K562 (cell line): Measurements from ENCODE around the gene TMEM108. TPM values are rescaled to one million over a fixed set of nuclear protein-coding genes. Genes with fewer than 3 reads are reported as not detected.

Source experiments
- ATAC-seq: fragments of 200-7000 bp; cut with Tn5 transposase; 3 replicates; pipeline ENCODE4 v1.9.1; 2020; ENCODE audit warnings: moderate library complexity
- BruUV-seq: library from RNA; stranded (reverse); fragments of 400-500 nt; replicated peaks from 2 replicates; lab custom pipeline; 2021; lab: Mats Ljungman, UMichigan
- CTCF ChIA-PET: fragments of 300-600 bp; formaldehyde crosslinking; extraction: SDS; loops from one replicate; lab custom pipeline; 2021; ENCODE audit warnings: low intra/inter-chr PET ratio; lab: Yijun Ruan, JAX
- POLR2A ChIA-PET: fragments of 300-600, 350-650 bp; sonication (Branson Sonifier 250); formaldehyde crosslinking; extraction: SDS; loops from one replicate; lab custom pipeline; 2021; ENCODE audit warnings: antibody characterized with exemption, inconsistent platforms; lab: Yijun Ruan, JAX
- DNase-seq, 4 experiments: peaks; one replicate each; pipeline versions ENCODE4 v3.0.0 to v3.0.0-alpha.2; 2011 to 2018; ENCODE audit warnings: low spot score in 3 of 4, mixed read lengths in 3 of 4; ENCODE audit errors: extremely low read depth in 1 of 4
- FAIRE-seq: peaks from 2 replicates; lab custom pipeline; 2011; peaks lifted over from hg19 to GRCh38; lab: Jason Lieb, UNC
- H2AFZ ChIP-seq: 2 replicates; pipeline ENCODE4 v1.6.0; 2011; ENCODE audit warnings: low read depth, low read length, control low read depth, inconsistent platforms
- H3K27ac ChIP-seq: fragments of 200-600 bp; 3 replicates; pipeline ENCODE4 v1.8.0; 2011; ENCODE audit warnings: low read depth, mild to moderate bottlenecking, control low read depth, inconsistent platforms, low read length, moderate library complexity, mixed read lengths; ENCODE audit errors: extremely low read depth
- H3K27me3 ChIP-seq, 2 experiments: fragments of 300-600 bp in 1 of 2; 2 replicates in 1 of 2; 3 replicates in 1 of 2; pipeline versions ENCODE4 v1.6.0 to v1.8.0; 2011; ENCODE audit warnings: inconsistent platforms in 2 of 2, low read length in 2 of 2, mild to moderate bottlenecking in 1 of 2, mixed read lengths in 1 of 2, moderate library complexity in 1 of 2; ENCODE audit not compliant: control insufficient read depth in 2 of 2, insufficient read depth in 2 of 2
- H3K36me3 ChIP-seq: fragments of 300-600 bp; 3 replicates; pipeline ENCODE4 v1.8.0; 2011; ENCODE audit warnings: mild to moderate bottlenecking, low read length, inconsistent platforms; ENCODE audit not compliant: control insufficient read depth, insufficient read depth
- H3K4me1 ChIP-seq, 2 experiments: fragments of 200-600 bp in 1 of 2; replicated peaks in 1 of 2; 2 replicates in 1 of 2; 3 replicates in 1 of 2; pipeline versions ENCODE4 v1.5.1 to v1.8.0; 2011; ENCODE audit warnings: inconsistent platforms in 2 of 2, low read length in 2 of 2, mild to moderate bottlenecking in 1 of 2, mixed read lengths in 1 of 2, moderate library complexity in 1 of 2; ENCODE audit not compliant: control insufficient read depth in 2 of 2, insufficient read depth in 2 of 2
- H3K4me2 ChIP-seq: 2 replicates; pipeline ENCODE4 v1.6.1; 2011; ENCODE audit warnings: low read length, control low read depth, inconsistent platforms, mixed read lengths; ENCODE audit not compliant: insufficient read depth
- H3K4me3 ChIP-seq: fragments of 200-600 bp; sonication (generic), shearing (Covaris generic); 2 replicates; pipeline ENCODE4 v1.5.1; 2016; ENCODE audit warnings: control low read depth, inconsistent platforms
- H3K79me2 ChIP-seq: fragments of 200-600 bp; 3 replicates; pipeline ENCODE4 v1.8.0; 2011; ENCODE audit warnings: low read length, inconsistent platforms; ENCODE audit not compliant: control insufficient read depth, insufficient read depth
- H3K9ac ChIP-seq, 2 experiments: 2 replicates each; pipeline versions ENCODE4 v1.6.0 to v1.6.1; 2011; ENCODE audit warnings: low read depth in 2 of 2, low read length in 2 of 2, control low read depth in 1 of 2, inconsistent platforms in 1 of 2, mild to moderate bottlenecking in 1 of 2, mixed read lengths in 1 of 2; ENCODE audit not compliant: insufficient read depth in 1 of 2
- H3K9me1 ChIP-seq: one replicate; pipeline ENCODE4 v1.6.0; 2011; ENCODE audit warnings: inconsistent platforms, mild to moderate bottlenecking, low read length, moderate library complexity; ENCODE audit not compliant: control insufficient read depth, insufficient read depth
- H3K9me3 ChIP-seq: replicated peaks from 2 replicates; pipeline ENCODE4 v1.5.1; 2011; ENCODE audit warnings: low read depth, low read length, inconsistent platforms; ENCODE audit not compliant: control insufficient read depth, insufficient read depth
- H4K20me1 ChIP-seq: replicated peaks from 2 replicates; pipeline ENCODE4 v1.6.1; 2011; ENCODE audit warnings: low read length, inconsistent platforms, mixed read lengths; ENCODE audit not compliant: control insufficient read depth, insufficient read depth
- WGBS: fragments of 100-300 bp; shearing (Covaris generic); methylation state at CpG from one replicate; pipeline ENCODE4 v1.1.6; 2016; ENCODE audit warnings: low coverage, mixed read lengths; ENCODE audit not compliant: insufficient coverage; ENCODE audit errors: missing lambda C conversion rate; 5-methylcytosine and 5-hydroxymethylcytosine counted together
- in situ Hi-C: fragments of 300-500 bp; cut with MboI; formaldehyde crosslinking; loops from 4 replicates; pipeline ENCODE4 v1.15.0; 2018; ENCODE audit warnings: inconsistent platforms, mixed read lengths
- intact Hi-C: fragments of 100-400 bp; cut with micrococcal nuclease; formaldehyde crosslinking; loops from 2 replicates; pipeline ENCODE4 v1.14.2; 2022
- polyA plus RNA-seq, 8 experiments: library from polyadenylated mRNA; depleted of rRNA in 4 of 8; stranded (reverse) in 5 of 8; unstranded in 3 of 8; fragments of >200 nt; fragmentation: Nextera tagmentation in 2 of 8; fragmentation: Illumina TruSeq in 1 of 8; extraction: Ambion mirVana in 2 of 8; extraction: Trizol in 1 of 8; gene quantifications; 2 replicates each; pipeline versions ENCODE4 v1.2.1 to v1.2.3, GENCODE V29; 2011 to 2014; ENCODE audit warnings: inconsistent platforms in 1 of 8, missing spikeins in 1 of 8
- total RNA-seq, 7 experiments: library from RNA; depleted of rRNA in 6 of 7; stranded (reverse); fragments of >200 nt in 6 of 7; fragmentation: Illumina TruSeq in 2 of 7; extraction: Trizol in 2 of 7; gene quantifications; 2 replicates each; pipeline versions ENCODE4 v1.2.1 to v1.2.3, GENCODE V29; 2011 to 2021; ENCODE audit warnings: low replicate concordance in 1 of 7
- TF ChIP-seq, protein P1 (sequence below): fragments of 450-650 bp; IDR thresholded peaks from 2 replicates; pipeline ENCODE4 v1.6.1; 2016
- TF ChIP-seq, protein P2 (sequence below): fragments of 250-450 bp; sonication (Bioruptor Pico); IDR thresholded peaks from 2 replicates; pipeline ENCODE4 v1.4.0; 2020; ENCODE audit warnings: mild to moderate bottlenecking, moderate library complexity

The TMEM108 gene
- total and polyA plus RNA-seq, 9 of the 15 experiments (the other 6 are each of a cell fraction or from before 2014, with no cell fraction given): 0.65 to 11.1 (median 3.4) TPM

DNA sequence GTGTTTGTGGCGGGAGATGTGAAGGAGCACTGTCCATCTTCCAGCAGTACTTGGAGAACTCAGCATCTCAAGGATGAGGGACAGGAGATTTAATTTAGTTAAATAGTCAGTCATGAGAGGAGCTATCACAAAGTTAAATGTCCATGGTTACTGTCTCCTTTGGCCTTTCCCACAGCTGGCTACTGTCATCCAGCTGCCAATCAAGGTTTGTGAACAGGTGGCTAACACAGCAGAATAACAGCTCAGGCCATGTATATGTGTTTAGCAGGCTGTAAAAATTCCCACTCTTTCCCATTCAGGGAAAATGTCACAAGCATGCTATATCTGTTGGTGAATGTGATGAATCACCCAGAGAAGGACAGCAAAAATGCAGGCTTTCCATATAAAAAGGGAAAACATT lies 120.5 kb downstream of the TMEM108 start:
- POLR2A ChIA-PET: no interaction called here
- H3K4me1 ChIP-seq: peaks cover 0 to 29% of the 10 kb centered on the region in 2 experiments; a peak in 4 of 5 replicates
- CTCF ChIA-PET: no interaction called here
- H3K9me1 ChIP-seq: no peaks in the 10 kb centered on the region
- peak overlapping the region; percentile 61 for H3K4me2 ChIP-seq
- no peaks in the 10 kb centered on the region; the same call in 2 of the 3 replicates for H3K79me2 ChIP-seq
- FAIRE-seq (no peak), DNase-seq (no peak), ATAC-seq (no peak)
- intact Hi-C loops: no loop called here
- H3K27ac ChIP-seq: peak overlapping the region; percentile 86
- no TSS peak for BruUV-seq
- H4K20me1 ChIP-seq: no peaks in the 10 kb centered on the region
- no peak overlapping the region for H3K9ac ChIP-seq
- H3K9me3 ChIP-seq: no peaks in the 10 kb centered on the region
- in situ Hi-C loops: no loop called here
- peak overlapping the region; percentile 77 for H2AFZ ChIP-seq
- H3K4me3 ChIP-seq: no peak overlapping the region
- 88% methylated on average over 1 of the region's 1 CpG for WGBS
- no peaks in the 10 kb centered on the region for H3K36me3 ChIP-seq
- TF ChIP-seq, protein P1, sequence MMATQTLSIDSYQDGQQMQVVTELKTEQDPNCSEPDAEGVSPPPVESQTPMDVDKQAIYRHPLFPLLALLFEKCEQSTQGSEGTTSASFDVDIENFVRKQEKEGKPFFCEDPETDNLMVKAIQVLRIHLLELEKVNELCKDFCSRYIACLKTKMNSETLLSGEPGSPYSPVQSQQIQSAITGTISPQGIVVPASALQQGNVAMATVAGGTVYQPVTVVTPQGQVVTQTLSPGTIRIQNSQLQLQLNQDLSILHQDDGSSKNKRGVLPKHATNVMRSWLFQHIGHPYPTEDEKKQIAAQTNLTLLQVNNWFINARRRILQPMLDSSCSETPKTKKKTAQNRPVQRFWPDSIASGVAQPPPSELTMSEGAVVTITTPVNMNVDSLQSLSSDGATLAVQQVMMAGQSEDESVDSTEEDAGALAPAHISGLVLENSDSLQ: peak; percentile 55
- TF ChIP-seq, protein P2, sequence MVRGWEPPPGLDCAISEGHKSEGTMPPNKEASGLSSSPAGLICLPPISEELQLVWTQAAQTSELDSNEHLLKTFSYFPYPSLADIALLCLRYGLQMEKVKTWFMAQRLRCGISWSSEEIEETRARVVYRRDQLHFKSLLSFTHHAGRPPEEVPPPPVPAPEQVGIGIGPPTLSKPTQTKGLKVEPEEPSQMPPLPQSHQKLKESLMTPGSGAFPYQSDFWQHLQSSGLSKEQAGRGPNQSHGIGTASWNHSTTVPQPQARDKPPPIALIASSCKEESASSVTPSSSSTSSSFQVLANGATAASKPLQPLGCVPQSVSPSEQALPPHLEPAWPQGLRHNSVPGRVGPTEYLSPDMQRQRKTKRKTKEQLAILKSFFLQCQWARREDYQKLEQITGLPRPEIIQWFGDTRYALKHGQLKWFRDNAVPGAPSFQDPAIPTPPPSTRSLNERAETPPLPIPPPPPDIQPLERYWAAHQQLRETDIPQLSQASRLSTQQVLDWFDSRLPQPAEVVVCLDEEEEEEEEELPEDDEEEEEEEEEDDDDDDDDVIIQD (CRISPR knock-in tag): no peak
- no peaks in the 10 kb centered on the region for H3K27me3 ChIP-seq
